Nephron (organoid): ENCODE data around the gene DGKZ.

Experiments used
- H3K27ac Mint-ChIP-seq, 3 experiments: 2 replicates each; pipeline ENCODE4 v1.8.0; 2020; ENCODE audit warnings: mixed read lengths in 3 of 3, mild to moderate bottlenecking in 2 of 3, moderate library complexity in 1 of 3
- H3K27me3 Mint-ChIP-seq: 2 replicates; pipeline ENCODE4 v1.8.0; 2021; ENCODE audit warnings: low read depth, mild to moderate bottlenecking, moderate library complexity, mixed read lengths
- H3K36me3 Mint-ChIP-seq: 2 replicates; pipeline ENCODE4 v1.8.0; 2020; ENCODE audit warnings: low read depth, mixed read lengths
- H3K4me1 Mint-ChIP-seq: 2 replicates; pipeline ENCODE4 v1.8.0; 2020; ENCODE audit warnings: mixed read lengths
- H3K4me3 Mint-ChIP-seq, 3 experiments: 2 replicates each; pipeline ENCODE4 v1.8.0; 2020; ENCODE audit warnings: mild to moderate bottlenecking in 3 of 3, mixed read lengths in 3 of 3, moderate library complexity in 2 of 3
- H3K9me3 Mint-ChIP-seq: 2 replicates; pipeline ENCODE4 v1.8.0; 2020; ENCODE audit warnings: mixed read lengths
- TF ChIP-seq, protein P1 (sequence below), 3 experiments: fragments of 200-600 bp; sonication (generic); IDR thresholded peaks; one replicate each; pipeline ENCODE4 v1.5.0; 2021; ENCODE audit warnings: antibody characterized with exemption in 3 of 3; ENCODE audit not compliant: unreplicated experiment in 3 of 3

DGKZ gene

DNA sequence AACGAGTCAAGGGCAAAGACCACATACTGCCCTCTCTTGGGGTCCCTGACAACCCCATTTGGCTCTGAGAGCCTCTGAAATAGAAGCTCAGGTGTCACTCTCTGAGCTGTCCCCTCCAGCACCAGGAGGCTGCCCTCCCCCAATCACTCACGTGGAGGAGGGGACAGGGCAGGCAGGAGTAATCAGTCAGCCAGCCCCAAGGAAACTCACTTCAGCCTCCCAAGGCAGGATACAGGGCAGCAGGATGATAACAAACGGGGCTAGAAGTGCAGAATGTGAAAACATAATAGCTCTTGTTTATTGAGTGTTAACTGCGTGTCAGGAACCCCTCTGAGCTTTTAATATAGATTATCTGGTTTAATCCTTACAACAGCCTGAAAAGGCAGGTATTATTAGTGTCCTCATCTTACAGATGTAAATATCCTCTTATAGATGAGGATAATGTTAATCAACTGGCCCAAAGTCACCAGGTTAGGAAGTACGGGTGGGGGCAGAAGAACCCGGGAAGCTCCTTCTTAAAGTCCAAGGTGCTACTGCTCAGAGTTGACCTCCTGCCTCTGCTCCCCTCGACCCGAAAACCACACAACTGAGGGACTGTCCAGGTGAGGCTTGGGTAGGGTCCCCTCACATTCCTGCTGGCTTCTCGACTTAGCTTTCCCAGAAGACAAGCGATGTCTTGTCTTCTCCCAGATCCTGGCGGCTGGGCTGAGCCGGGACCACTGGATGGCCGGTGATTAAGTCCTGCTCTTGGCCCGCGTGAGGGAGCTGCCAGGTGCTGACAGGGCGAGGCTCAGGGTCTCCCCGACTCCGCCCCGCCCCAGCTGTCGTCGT, 41.6 kb downstream of the DGKZ start:
- Mint-ChIP-seq H3K4me1 (peaks cover 20% of the 10 kb centered on the region), H3K36me3 (peaks cover 7% of the 10 kb centered on the region), H3K4me3 (peak overlapping the region; percentile 63 to 73 (median 67)), H3K27ac (no peak overlapping the region), H3K27me3 (peaks cover 71% of the 10 kb centered on the region), H3K9me3 (no peaks in the 10 kb centered on the region)
- TF ChIP-seq, protein P1, sequence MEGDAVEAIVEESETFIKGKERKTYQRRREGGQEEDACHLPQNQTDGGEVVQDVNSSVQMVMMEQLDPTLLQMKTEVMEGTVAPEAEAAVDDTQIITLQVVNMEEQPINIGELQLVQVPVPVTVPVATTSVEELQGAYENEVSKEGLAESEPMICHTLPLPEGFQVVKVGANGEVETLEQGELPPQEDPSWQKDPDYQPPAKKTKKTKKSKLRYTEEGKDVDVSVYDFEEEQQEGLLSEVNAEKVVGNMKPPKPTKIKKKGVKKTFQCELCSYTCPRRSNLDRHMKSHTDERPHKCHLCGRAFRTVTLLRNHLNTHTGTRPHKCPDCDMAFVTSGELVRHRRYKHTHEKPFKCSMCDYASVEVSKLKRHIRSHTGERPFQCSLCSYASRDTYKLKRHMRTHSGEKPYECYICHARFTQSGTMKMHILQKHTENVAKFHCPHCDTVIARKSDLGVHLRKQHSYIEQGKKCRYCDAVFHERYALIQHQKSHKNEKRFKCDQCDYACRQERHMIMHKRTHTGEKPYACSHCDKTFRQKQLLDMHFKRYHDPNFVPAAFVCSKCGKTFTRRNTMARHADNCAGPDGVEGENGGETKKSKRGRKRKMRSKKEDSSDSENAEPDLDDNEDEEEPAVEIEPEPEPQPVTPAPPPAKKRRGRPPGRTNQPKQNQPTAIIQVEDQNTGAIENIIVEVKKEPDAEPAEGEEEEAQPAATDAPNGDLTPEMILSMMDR (IDR thresholded peaks at IDR 0.05; ENCODE audit: unreplicated experiment in 3 of 3), result no peak

DNA sequence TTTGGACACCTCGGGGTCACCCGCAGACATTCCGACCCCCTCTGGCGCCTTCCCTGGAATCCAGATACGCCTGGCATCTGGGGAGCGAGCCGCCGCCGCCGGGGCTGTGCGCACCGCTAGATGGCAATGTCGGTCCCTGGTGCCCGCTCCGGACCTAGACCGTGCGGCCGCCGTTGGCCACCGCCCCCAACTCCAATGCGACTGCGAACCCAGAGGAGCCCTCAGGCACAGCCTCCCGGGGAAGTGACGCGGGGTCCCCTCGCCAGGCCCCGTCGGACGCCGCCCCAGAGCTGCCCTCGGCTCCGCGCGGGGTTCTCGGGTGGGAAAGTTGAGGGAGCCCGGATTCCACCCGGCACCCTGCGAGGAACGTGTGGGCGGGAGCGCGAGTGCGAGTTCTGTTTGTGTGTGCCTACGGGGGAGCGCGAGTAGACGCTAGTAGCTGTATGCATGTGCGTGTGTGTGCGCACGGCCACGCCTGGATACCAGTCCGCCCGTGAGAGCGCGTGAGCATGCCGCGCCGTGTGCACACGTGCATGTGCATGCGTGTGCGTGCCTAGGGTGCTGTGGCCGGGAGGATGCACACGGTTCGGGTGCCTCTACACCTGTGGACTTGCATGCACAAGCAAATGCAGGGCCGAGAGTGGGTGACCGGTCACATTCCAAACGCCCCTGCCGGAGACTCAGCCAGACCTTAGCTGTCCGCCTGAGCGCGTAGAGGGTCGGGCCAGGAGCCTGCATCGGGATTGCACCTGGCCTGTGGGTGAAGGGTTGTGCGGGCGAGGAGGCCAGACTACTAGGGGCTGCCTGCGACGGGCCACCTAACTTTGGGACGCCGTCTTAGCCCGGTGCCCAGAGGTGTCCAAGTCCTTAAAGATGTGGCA, 42.4 kb downstream of the DGKZ start:
- H3K4me1 Mint-ChIP-seq, result peaks cover 20% of the 10 kb centered on the region
- no peaks in the 10 kb centered on the region for H3K9me3 Mint-ChIP-seq
- TF ChIP-seq, protein P1 (IDR thresholded peaks at IDR 0.05; ENCODE audit: unreplicated experiment in 3 of 3), result peak; percentile 72 to 81 (median 77)
- H3K27ac Mint-ChIP-seq, result no peak overlapping the region
- H3K36me3 Mint-ChIP-seq, result peaks cover 4% of the 10 kb centered on the region
- peak overlapping the region; percentile 67 to 73 (median 68) for H3K4me3 Mint-ChIP-seq
- peaks cover 74% of the 10 kb centered on the region for H3K27me3 Mint-ChIP-seq

DNA sequence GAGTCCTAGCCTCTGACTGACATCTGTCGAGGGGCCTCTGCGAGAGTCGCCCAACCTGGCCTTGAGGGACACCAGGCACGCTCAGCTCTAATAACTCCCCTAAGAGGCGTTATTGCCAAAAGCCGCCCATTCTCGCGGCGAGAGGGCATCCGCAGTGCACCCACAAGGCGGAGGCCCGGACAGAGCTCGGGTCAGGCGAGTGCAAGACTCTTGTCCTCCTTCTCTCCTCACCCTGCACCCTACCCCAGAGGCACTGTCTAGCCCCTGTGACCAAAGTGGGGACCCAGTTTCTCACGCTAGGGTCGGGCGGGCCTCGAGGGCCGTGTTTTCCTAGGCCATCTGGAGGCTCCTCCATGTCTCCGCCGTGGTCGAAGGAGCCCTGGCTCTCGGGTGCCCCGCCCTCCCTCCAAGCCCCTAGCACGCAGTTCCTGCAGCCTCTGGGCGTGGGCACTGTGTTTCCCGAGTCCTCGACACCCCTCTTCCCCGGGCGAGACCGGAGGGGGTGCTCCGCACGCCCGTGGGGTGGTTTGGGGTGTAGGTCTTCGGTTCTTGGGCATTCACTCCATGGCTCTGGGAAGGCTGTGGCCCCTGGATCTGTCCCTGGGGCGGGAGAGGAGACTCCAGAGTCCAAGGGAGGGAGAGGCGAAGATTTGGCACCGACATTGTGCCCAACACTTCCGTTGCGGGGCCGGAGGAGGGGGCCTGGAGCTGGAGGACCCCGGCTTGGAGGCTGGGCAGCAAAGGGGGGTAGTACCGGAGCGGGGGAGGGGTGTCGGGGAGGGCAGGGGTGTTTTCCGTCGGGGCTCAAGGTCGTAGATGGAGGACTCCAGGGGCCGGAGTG, 43.3 kb downstream of the DGKZ start:
- no peaks in the 10 kb centered on the region for H3K9me3 Mint-ChIP-seq
- TF ChIP-seq, protein P1 (IDR thresholded peaks at IDR 0.05; ENCODE audit: unreplicated experiment in 3 of 3), result no peak
- H3K4me1 Mint-ChIP-seq, result peaks cover 20% of the 10 kb centered on the region
- peak overlapping the region; percentile 67 to 73 (median 68) for H3K4me3 Mint-ChIP-seq
- no peak overlapping the region for H3K27ac Mint-ChIP-seq
- no peaks in the 10 kb centered on the region for H3K36me3 Mint-ChIP-seq
- peaks cover 74% of the 10 kb centered on the region for H3K27me3 Mint-ChIP-seq

DNA sequence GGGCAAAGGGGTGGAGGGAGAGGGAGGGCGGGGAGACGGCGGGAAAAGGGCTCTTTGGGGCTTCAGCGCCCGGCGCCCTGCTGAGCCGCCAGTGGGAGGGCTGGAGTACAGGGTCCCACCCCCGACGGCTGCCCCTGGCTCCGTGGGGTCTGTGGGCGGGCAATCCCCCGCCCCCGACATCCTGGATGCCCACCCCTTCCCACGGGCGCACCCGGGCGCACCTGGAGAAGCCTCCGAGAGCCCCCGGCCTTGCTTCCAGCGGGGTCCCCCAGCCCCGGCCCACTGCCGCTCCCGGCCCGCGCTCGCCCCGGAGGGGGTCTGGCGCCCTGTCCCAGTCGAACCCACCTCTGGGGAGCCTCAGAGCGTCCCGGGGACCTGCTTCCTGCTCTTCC, 43.9 kb downstream of the DGKZ start:
- peaks cover 20% of the 10 kb centered on the region for H3K4me1 Mint-ChIP-seq
- H3K27ac Mint-ChIP-seq, result no peak overlapping the region
- no peaks in the 10 kb centered on the region for H3K36me3 Mint-ChIP-seq
- peaks cover 67% of the 10 kb centered on the region for H3K27me3 Mint-ChIP-seq
- TF ChIP-seq, protein P1 (IDR thresholded peaks at IDR 0.05; ENCODE audit: unreplicated experiment in 3 of 3), result no peak
- H3K9me3 Mint-ChIP-seq, result no peaks in the 10 kb centered on the region
- H3K4me3 Mint-ChIP-seq, result no peak overlapping the region

DNA sequence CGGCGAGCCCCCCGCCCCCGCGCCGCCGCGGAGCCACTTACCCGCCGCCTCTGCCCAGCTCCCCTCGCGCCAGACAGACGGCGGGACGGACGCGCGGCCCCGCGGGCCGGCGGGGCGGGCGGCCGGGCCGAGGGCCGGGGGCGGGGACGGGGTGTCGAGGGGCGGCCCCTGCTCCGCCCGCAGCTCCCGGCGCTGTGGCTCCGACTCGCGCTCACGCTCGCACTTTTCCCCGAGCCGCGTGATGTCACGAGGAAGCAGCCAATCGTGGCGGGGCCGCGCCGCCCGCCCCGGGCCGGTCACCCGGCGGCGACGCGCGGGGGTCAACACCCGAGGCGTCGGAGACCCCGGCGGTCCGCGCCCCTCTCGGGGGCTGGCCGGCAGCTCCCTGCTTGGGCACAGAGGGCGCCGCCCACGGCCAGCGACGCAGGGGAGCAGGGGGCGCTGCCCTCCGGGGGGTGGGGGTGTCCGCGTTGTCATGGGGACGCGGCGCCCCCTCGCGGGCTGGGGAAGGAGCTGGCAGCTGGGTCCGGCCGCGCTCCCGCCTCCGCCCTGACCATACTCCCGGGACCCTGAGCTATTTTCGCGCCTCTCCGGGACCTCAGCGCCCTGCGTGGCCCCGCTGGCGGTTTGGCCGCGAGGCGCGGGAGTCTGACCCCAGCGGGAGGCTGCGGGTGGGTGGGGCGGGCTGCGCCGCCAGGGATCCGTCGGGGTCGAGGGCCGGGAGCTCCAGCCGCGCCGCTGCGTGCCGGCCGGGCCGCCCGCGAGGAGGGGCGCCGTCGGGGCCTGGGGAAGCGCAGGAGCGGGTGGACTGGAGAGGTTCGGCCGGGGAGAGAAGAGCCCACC, 44.5 kb downstream of the DGKZ start, which contains the start of gene CHRM4:
CHRM4 (minus strand) TSS at position 199 of the 843 bp plus-strand sequence. CDS start 5,219 bp downstream, outside the sequence.
- no peaks in the 10 kb centered on the region for H3K9me3 Mint-ChIP-seq
- TF ChIP-seq, protein P1 (IDR thresholded peaks at IDR 0.05; ENCODE audit: unreplicated experiment in 3 of 3), result peak; percentile 31 to 54 (median 37)
- H3K27ac Mint-ChIP-seq, result no peak within 1 kb of the TSS
- H3K36me3 Mint-ChIP-seq, result peaks cover 4% of the 10 kb centered on the region
- H3K27me3 Mint-ChIP-seq, result peaks cover 61% of the 10 kb centered on the region
- H3K4me1 Mint-ChIP-seq, result peaks cover 20% of the 10 kb centered on the region
- H3K4me3 Mint-ChIP-seq, result peak within 1 kb of the TSS; percentile 82 to 86 (median 83)
